Measurements from ENCODE around the gene MAB21L4. TPM values are rescaled to one million over a fixed set of nuclear protein-coding genes. Genes with fewer than 3 reads are reported as not detected.

MAB21L4 gene
- total RNA-seq, 1 experiment from 2014 or later: 0.15 TPM

GRCh38 chr2:240857039-240858008, 38.6 kb downstream of the MAB21L4 start:
- Histone ChIP-seq H3K14ac (ENCODE audit: insufficient read depth, low read length) (no peak overlapping the region; the same call in 1 of the 2 replicates), H3K18ac (ENCODE audit: insufficient read length, low read depth, low read length) (no peak overlapping the region), H4K5ac (ENCODE audit: insufficient read length, low read depth, low read length) (no peak overlapping the region), H2BK12ac (ENCODE audit: insufficient read length, low read depth, low read length) (no peak overlapping the region), H3T11ph (ENCODE audit: low read length) (no peak overlapping the region), H2BK5ac (ENCODE audit: insufficient read length, low read length) (no peak overlapping the region), H3K23me2 (ENCODE audit: insufficient read length, low read depth, low read length, poor library complexity, severe bottlenecking) (no peaks in the 10 kb centered on the region), H3K4ac (ENCODE audit: low read depth, low read length) (no peak overlapping the region), H3K79me2 (ENCODE audit: insufficient read depth, low read length) (no peaks in the 10 kb centered on the region), H3K27me3 (ENCODE audit: insufficient read depth, low read length) (no peaks in the 10 kb centered on the region), H3K23ac (ENCODE audit: insufficient read length, low read depth, low read length) (no peak overlapping the region), H4K91ac (ENCODE audit: insufficient read length, low read depth, low read length) (no peak overlapping the region), H4K20me1 (ENCODE audit: control insufficient read depth, insufficient read depth, insufficient read length) (no peaks in the 10 kb centered on the region), H3K27ac (ENCODE audit: insufficient read length, low read depth, low read length) (no peak overlapping the region), H2BK20ac (ENCODE audit: low read depth, low read length, poor library complexity, severe bottlenecking) (no peak overlapping the region), H3K79me1 (ENCODE audit: insufficient read depth, low read depth, low read length, poor library complexity, severe bottlenecking) (no peaks in the 10 kb centered on the region), H2BK15ac (ENCODE audit: low read depth, low read length) (no peak overlapping the region), H2AK5ac (ENCODE audit: insufficient read length, low read length) (no peak overlapping the region), H3K56ac (ENCODE audit: insufficient read length, low read depth, low read length) (no peak overlapping the region), H3K9ac (ENCODE audit: extremely low read depth, insufficient read length, low read length) (no peak overlapping the region), H2BK120ac (ENCODE audit: low read depth, low read length, poor library complexity, severe bottlenecking) (no peak overlapping the region), H2AFZ (ENCODE audit: low read length) (no peak overlapping the region), H3K9me3 (ENCODE audit: control insufficient read depth, low read depth, low read length) (no peaks in the 10 kb centered on the region), H3K4me1 (ENCODE audit: insufficient read depth, low read length) (no peaks in the 10 kb centered on the region), H4K8ac (replicated peaks; ENCODE audit: insufficient read length, low read depth, low read length) (no peak overlapping the region), H3K4me2 (ENCODE audit: insufficient read depth, insufficient read length, low read length) (no peak overlapping the region)
- Mint-ChIP-seq H3K27ac (no peak overlapping the region; a peak in 2 of 7 replicates), H3K9me3 (peaks cover 0 to 5% of the 10 kb centered on the region in 2 experiments; a peak in 2 of 5 replicates), H3K4me1 (0 out of 4 replicates have a peak, but pooled peaks cover 0 to 6% of the 10 kb centered on the region in 2 experiments), H3K27me3 (ENCODE audit: low read depth) (no peaks in the 10 kb centered on the region; the same call in none of the 2 replicates), H3K4me3 (no peak overlapping the region; a peak in 1 of 5 replicates), H3K36me3 (ENCODE audit: insufficient read depth in 1 of 3, low read depth in 3 of 3) (no peaks in the 10 kb centered on the region; a peak in 2 of 7 replicates)
- TF ChIP-seq CTCF (conservative IDR thresholded peaks at IDR 0.05): no peak
- DNase-seq: peak; percentile 24
- WGBS (ENCODE audit: extremely low coverage, insufficient read length, low lambda C conversion rate): no CpG with 5 or more reads among the region's 21 CpGs

All from H9 (cell line).